NOMO-1 treated with DMSO at 0.1 percent for 48 hours (cell line): Measurements from ENCODE around the gene TBATA.

ENCODE experiments used
- DNase-seq: peaks from one replicate; lab custom pipeline; 2025; ENCODE audit not compliant: unreplicated experiment; lab: John Stamatoyannopoulos, UW

Gene TBATA

GRCh38 chr10:70785190-70785589, at the start of gene TBATA:
Gene TBATA, minus strand, starts transcription at chr10:70785377. Its CDS starts 1,998 bp downstream, at chr10:70783379.
- DNase-seq: no peak

- peak; percentile 4 for DNase-seq
Observed at GRCh38 chr10:70834441-70835151, 49.4 kb upstream of the TBATA start.

- no peak for DNase-seq
Observed at GRCh38 chr10:70834021-70834420, 48.8 kb upstream of the TBATA start.

- DNase-seq: no peak
Observed at GRCh38 chr10:70833601-70834000, 48.4 kb upstream of the TBATA start.

GRCh38 chr10:70832852-70833528, 47.8 kb upstream of the TBATA start:
- DNase-seq: no peak

- DNase-seq: no peak
Observed at GRCh38 chr10:70832221-70832620, 47.0 kb upstream of the TBATA start.

- peak; percentile 30 for DNase-seq
Observed at GRCh38 chr10:70830164-70830563, 45.0 kb upstream of the TBATA start.

- DNase-seq: no peak
Observed at GRCh38 chr10:70829543-70829942, 44.4 kb upstream of the TBATA start.

- DNase-seq: no peak
Observed at GRCh38 chr10:70828923-70829322, 43.7 kb upstream of the TBATA start.

- DNase-seq: no peak
Observed at GRCh38 chr10:70827086-70827757, 42.0 kb upstream of the TBATA start.

- no peak for DNase-seq
Observed at GRCh38 chr10:70822076-70822820, 37.1 kb upstream of the TBATA start.

- DNase-seq: no peak
Observed at GRCh38 chr10:70820976-70821750, 36.0 kb upstream of the TBATA start.

GRCh38 chr10:70816220-70816894, 31.2 kb upstream of the TBATA start:
- DNase-seq: peak; percentile 26

GRCh38 chr10:70815504-70816219, 30.5 kb upstream of the TBATA start, which contains the start of gene SGPL1:
Gene SGPL1, plus strand, starts transcription at chr10:70815948. Its CDS starts 906 bp downstream, at chr10:70816854.
- peak; percentile 74 for DNase-seq

GRCh38 chr10:70814126-70814525, 28.9 kb upstream of the TBATA start:
- no peak for DNase-seq

- DNase-seq: no peak
Observed at GRCh38 chr10:70812814-70813213, 27.6 kb upstream of the TBATA start.

- DNase-seq: no peak
Observed at GRCh38 chr10:70811881-70812280, 26.7 kb upstream of the TBATA start.

- no peak for DNase-seq
Observed at GRCh38 chr10:70810967-70811366, 25.8 kb upstream of the TBATA start.

GRCh38 chr10:70809726-70810125, 24.5 kb upstream of the TBATA start:
- DNase-seq: no peak
